H54 (cell line): ENCODE results near the gene MIS18A.
"Not testable (repeated sequence)": the region's sequence is repeated elsewhere in the genome, so short reads cannot be mapped to it uniquely, and the experiment has no call there.

Experiments
- DNase-seq: peaks from one replicate; pipeline ENCODE4 v3.0.0; 2011; ENCODE audit warnings: low spot score, mixed read lengths; ENCODE audit not compliant: insufficient read length
- FAIRE-seq: peaks from 3 replicates; lab custom pipeline; 2011; peaks lifted over from hg19 to GRCh38; lab: Jason Lieb, UNC
- POLR2A ChIP-seq: IDR thresholded peaks from 2 replicates; pipeline ENCODE4 v1.6.1; 2011; ENCODE audit warnings: low read depth, mild to moderate bottlenecking, low read length

Gene MIS18A

DNA sequence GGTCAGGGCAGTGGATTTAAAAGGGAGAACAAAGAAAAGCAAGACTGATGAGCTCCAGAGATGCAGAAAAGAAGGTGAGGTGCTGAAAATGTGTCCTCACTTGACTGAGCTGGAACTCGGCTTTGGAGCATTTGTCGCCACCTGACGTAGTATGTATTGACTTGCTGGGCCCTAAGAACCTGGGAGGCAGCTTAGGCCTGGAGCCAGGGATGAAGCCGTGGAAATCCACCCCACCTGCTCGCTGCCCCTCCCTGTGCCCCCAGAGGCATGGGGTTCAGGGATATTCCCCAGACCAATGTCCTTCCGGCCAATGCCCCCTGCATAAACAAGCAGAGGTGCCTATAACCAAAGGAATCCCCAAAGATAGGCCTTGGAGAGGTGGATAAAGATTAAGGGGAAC lies 34.1 kb upstream of the MIS18A start:
- no peak for TF ChIP-seq POLR2A
- DNase-seq, result no peak
- FAIRE-seq, result no peak

DNA sequence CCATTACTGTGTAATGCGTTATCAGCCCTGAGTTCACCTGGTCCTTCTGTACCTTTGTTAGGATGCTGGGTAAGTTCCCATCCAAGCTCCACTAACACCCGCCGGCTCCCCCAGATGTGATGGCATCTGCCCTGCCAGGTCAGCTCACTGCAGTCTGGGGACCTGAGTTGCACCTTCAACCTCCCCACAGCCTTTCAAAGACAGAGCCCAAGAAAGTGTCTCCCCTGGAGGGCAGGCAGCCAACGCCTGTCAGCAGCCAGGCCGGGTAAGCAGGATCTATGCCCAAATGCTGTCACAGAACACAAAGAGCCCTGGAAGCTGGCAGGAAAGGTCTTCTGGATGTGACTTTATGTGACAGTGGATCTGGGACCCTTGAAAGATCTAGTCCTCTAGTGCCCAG lies 33.5 kb upstream of the MIS18A start:
- DNase-seq, result no peak
- TF ChIP-seq POLR2A, result no peak
- FAIRE-seq, result no peak

DNA sequence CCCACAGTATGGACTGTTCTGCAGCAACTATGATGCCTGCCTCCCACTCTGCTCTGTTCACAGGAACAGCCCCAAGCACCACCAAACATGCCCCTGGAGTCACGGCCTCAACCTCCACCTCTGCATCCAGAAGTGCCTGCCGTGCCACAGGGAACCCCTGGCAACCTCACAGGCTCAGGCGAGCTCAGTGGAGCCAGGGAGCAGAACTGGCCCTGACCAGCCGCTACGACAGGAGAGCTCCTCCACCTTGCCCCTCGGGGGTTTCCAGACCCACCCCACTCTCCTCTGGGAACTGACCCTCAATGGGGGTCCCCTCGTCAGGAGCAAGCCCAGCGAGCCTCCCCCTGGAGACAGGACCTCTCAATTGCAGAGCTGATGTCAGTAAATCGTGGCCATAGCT lies 32.8 kb upstream of the MIS18A start:
- no peak for DNase-seq
- no peak for TF ChIP-seq POLR2A
- FAIRE-seq, result no peak

DNA sequence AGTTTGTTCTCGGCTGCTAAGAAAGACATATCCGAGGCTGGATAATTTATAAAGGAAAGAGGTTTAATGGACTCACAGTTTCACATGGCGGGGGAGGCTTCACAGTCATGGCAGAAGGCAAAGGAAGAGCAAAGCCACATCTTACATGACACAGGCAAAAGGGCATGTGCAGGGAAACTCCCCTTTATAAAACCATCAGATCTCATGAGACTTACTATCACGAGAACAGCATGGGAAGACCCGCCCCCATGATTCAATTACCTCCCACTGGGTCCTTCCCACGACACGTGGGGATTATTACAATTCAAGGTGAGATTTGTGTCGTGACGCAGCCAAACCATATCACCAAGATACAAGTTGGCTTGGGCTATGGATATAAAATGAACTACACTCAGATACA lies 32.1 kb upstream of the MIS18A start:
- not testable (repeated sequence) for DNase-seq, FAIRE-seq

DNA sequence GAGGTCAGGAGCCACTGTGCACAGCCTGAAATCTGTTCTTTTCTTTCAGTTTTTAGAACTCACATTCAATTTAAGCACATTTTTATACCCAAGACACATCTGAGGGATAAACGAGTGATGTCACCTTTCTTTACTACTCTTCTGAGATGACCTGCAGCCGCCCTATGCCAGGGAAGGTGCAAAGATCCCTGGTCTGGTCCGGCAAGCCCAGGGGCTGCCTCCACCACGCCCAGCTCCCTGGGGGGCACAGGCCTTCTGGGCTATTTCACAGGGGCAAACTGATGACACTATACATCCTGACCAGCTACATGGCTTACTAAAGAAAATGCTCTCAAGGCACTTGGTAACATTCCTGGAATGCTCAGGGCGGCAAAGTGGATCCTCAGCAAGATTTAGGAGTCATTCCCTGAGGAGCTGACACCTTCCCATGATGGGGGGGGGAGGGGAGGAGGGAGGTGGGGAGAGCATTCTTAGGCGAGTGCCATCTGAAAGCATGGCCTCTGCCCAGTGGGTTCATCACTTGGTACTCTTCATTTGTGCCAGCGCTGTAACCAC lies 31.1 kb upstream of the MIS18A start:
- TF ChIP-seq POLR2A, result no peak
- DNase-seq, result no peak
- no peak for FAIRE-seq

DNA sequence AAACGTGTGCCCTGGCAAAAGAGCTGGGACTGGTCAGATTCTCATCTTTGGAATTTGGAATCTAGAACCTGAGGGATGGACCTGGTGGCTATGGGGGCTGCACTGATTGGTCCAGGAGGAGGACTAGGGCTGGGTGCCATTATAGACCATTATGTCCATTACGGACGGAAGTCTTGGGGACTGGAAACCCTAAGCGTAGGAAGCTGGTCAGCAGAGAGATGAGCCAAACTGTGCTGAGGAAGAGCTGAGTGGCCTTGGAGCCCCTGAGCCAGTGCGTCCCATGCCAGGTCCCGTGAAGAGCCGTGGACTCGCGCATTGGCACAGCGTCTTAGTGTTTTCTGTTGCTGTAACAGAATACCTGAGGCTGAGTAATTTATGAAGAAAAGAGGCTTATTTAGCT lies 29.8 kb upstream of the MIS18A start:
- FAIRE-seq (no peak), DNase-seq (no peak)
- TF ChIP-seq POLR2A, result no peak

DNA sequence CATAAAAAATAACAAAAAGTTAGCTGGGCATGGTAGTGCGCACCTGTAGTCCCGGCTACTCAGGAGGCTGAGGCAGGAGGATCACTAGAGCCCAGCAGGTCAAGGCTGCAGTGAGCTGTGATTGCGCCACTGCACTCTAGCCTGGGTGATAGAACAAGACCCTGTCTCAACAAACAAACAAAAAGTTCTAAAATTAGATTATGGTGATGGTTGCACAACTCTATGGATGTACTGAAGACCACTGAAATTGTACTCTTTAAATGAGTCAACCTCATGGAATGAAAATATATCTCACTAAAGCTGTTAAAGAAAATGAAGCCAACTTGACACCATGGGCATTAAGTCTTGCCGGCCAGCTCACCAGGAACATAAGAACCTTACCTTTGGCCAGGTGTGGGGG lies 28.9 kb upstream of the MIS18A start:
- FAIRE-seq, result no peak
- no peak for TF ChIP-seq POLR2A
- no peak for DNase-seq

DNA sequence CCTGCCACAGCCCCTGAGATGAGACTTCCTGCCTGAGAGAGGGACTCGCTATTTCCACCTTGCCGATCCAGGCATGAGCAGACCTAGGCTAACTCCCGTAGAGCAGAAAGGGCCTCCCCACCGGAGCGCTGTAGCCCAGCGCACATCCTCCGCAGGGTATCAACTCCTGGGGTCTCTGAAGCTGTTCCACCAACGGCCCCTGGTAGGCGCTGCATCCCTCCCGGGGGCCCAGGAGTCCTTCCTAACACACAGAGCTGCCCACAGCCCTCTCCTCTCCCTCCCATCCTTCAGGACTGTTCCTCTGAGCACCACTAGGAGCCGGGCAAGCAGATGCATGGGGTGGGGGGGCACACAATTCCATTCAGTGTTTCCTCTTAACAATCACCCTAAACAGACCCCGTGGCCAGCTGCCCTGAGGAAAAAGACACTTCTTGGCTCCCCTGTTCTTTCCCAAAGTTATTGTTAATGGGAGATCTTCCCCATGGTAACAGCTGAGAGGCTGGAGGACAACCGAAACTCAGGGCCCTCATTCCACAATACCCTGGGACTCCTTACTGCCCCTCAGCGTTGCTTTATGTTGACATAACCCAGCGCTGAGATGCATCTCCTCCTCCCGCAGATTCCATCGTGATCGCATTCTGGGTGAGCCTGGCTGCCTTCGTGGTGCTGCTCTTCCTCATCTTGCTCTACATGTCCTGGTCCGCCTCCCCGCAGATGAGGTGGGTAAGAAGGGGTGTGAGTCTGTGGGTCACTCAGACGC lies 27.4 kb upstream of the MIS18A start:
- TF ChIP-seq POLR2A, result no peak
- FAIRE-seq (no peak), DNase-seq (no peak)

DNA sequence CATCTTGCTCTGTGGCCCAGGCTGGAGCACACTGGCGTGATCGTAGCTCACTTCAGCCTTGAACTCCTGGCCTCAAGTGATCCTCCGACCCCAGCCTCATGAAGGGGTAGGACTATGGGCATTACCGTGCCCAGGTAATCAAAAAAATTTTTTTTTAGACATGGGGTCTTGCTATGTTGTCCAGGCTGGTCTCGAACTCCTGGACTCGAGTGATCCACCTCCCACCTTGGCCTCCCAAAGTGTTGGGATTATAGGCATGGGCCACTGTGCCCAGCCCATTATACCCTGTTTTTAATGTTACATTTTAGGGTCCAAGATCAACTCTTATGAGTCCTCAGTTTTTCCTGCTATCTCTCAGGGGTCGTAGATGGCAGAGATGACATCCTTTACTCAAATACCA lies 26.1 kb upstream of the MIS18A start:
- FAIRE-seq, result no peak

DNA sequence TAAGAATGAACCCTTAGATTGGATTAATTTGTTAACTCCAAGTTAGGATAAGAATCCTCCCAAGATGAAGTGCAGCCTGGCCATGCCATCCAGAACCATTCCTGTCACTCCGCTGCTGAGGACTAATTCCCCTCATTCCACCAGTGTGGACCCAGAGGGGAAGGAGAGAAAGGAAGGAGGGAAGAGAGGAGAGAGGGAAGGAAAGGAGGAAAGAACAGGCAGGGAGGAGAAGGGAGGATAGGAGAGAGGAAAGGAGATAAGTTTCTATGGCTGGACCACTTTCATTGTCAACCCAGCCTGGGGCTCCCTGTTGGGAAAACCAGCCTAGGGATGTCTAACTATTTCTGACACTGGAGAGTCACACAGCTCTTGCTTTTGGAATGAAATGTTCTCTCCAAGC lies 24.5 kb upstream of the MIS18A start:
- no peak for FAIRE-seq
- no peak for TF ChIP-seq POLR2A
- no peak for DNase-seq

More for the DNA sequence above, 26.1 kb upstream of the MIS18A start:
- DNase-seq, result no peak
- TF ChIP-seq POLR2A, result no peak

DNA sequence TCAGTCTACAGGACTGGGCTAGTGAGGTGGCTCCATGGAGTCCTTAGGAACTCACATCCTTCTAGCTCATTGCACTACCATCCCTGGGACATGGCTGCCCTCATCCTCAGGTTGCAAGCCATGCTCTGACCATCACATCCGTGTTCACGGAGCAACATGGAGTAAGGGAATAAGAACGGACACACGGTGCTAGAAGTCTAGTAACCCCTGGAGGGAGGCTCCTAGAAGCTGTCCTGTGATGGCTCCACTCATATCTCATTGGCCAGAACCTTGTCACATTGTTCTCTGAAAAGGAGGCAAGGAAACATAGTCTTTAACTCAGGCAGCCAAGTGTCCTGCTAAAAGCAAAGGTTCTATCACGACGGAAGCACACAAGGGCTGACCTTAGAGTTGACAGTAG lies 23.7 kb upstream of the MIS18A start:
- no peak for FAIRE-seq
- TF ChIP-seq POLR2A, result no peak
- no peak for DNase-seq

DNA sequence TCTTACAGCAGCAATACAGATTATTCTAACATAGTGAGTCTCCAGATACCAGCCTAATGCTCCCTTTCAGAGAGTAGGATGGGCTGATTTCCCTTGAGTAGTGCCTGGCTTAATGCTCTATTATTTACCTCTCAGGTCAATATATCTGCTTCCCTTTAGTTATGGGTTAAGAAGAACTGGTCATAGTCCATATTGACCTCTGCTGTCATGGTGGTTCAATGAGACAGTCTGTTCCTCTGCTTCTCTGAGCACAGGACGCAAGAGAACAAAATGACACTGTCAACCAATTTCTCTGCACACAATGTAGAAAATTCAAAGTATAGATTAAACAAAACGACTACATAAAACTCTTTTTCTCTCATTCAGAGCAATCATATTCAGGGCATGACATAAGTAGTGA lies 22.7 kb upstream of the MIS18A start:
- DNase-seq, result no peak
- no peak for FAIRE-seq
- TF ChIP-seq POLR2A, result no peak

DNA sequence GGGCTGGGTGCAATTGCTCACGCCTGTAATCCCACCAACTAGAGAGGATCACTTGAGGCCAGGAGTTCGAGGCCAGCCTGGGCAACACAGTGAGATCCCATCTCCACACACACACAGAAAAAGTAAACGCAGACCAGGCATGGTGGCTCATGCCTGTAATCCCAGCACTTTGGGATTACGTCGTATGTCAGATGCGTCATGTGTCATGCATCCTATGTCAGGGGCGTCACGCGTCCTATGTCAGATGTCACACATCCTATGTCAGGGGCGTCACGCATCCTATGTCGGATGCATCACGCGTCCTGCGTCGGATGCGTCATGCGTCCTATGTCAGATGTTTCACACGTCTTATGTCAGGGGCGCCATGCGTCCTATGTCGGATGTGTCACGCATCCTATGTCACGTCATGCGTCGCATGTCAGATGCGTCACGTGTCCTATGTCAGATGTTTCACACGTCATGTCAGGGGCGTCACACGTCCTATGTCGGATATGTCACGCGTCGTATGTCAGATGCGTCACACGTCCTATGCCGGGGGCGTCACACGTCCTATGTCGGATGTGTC lies 21.4 kb upstream of the MIS18A start:
- TF ChIP-seq POLR2A, result no peak
- FAIRE-seq, result no peak
- DNase-seq, result no peak

DNA sequence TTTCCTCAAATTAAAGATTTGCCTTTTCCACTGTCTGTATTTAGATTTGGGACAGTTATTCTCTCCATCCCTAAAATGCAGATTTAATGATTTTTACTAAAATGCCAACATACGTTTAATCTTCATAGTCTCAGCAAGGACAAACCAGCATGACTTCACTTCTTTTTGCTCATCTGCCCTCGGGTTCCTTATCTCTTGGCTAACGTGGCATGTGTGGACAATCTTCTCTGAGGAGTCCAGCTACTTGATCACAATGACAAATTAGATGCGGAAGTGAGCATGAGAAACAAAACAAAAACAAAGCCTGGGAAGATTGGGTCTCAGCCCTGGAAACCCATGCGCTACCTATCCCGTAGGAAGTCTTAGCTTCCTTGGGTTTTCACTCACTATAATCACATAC lies 20.8 kb upstream of the MIS18A start:
- FAIRE-seq (no peak), DNase-seq (no peak)
- no peak for TF ChIP-seq POLR2A

DNA sequence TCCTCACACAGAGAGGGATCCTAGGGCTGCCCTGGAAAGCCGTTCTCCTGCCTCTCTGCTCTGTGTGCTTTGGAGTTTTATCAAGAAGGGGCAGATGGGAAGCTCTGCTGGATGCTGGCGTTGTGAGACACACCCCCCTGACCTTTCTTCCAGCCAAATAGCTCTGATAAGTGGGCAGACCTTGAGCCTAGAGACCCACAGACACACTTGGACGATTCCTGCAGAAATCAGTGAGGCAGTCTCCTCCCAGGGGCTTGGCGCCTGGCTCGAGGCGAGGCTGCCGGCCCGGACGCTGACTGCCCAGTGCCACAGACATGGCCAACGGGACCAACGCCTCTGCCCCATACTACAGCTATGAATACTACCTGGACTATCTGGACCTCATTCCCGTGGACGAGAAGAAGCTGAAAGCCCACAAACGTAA lies 19.8 kb upstream of the MIS18A start, which contains the start of gene MRAP:
TSS of gene MRAP (plus strand) at position 198 of the 424 bp plus-strand sequence. CDS start at position 315, 117 bp downstream.
- DNase-seq (no peak), FAIRE-seq (no peak)
- no peak for TF ChIP-seq POLR2A
